ENCODE results near the gene ZNF219. TPM values are rescaled to one million over a fixed set of nuclear protein-coding genes. Genes with fewer than 3 reads are reported as not detected.

ZNF219 gene
- total RNA-seq, 1 donor from 2014 or later = 31.9 TPM

DNA sequence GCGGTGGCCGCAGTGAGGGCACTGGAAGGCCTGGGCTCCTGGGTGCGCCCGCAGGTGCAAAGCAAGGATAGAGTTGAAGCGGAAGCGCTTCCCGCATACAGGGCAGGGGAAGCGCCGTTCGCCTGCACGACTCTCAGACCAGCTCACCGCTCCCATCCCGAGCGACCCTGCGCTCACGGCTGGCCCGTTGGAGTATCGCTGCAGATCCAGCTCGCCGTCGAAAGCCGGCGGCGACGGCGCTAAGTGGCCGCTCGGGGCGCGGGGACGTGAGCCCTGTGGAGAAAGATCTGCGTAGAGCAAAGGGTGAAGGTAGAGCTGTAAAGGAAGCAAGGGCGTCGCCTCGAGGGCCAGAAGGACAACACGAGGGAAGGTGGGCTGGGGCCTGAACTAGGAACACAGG is 5.4 kb downstream of the ZNF219 start:
- Mint-ChIP-seq H3K4me3 (ENCODE audit: unreplicated experiment) (peak overlapping the region; percentile 66), H3K4me1 (ENCODE audit: low read depth, unreplicated experiment) (peaks cover 43% of the 10 kb centered on the region), H3K27ac (ENCODE audit: unreplicated experiment) (peak overlapping the region; percentile 44)

DNA sequence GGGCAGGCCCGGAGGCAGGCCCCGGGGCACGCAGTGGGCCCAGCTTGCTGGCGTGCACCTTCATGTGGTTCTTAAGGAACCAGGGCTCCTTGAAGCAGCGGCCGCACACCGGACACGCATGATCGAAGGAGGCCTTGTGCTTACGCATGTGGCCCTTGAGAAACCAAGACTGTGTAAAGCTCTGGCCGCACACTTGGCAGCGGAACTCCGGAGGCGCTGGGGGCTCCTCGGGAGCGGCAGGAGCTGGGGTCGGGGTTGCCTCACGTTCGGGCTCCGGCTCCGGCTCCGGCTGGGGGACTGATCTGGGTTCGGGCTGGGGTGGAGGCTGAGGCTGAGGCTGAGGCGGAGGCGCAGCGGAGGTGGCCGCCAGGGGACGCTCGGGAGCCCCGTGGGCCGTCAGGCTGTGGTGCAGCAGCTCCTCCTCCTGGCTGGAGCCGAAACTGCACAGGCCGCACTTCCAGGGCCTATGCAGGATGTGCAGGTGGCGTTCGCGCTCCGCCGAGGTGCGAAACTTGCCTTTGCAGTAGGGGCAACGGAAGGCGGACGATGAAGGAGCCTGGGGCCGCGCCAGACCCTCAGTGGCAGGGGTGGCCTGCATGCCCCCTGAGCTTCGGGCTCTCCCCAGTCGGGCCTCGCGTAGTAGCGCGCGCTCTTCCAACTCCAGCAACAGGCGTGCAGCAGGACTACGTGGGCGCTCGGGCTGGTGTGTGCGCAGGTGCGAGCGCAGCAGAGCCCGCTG is 6.0 kb downstream of the ZNF219 start:
- Mint-ChIP-seq H3K27me3 (ENCODE audit: low read depth, unreplicated experiment) (no peaks in the 10 kb centered on the region), H3K9me3 (ENCODE audit: unreplicated experiment) (no peaks in the 10 kb centered on the region), H3K4me3 (ENCODE audit: unreplicated experiment) (peak overlapping the region; percentile 66), H3K4me1 (ENCODE audit: low read depth, unreplicated experiment) (peaks cover 48% of the 10 kb centered on the region), H3K36me3 (ENCODE audit: low read depth, unreplicated experiment) (peaks cover 9% of the 10 kb centered on the region), H3K27ac (ENCODE audit: unreplicated experiment) (no peak overlapping the region)
- Histone ChIP-seq H3K9ac (ENCODE audit: low read length) (no peak overlapping the region), H3K4me2 (ENCODE audit: low read length) (no peak overlapping the region), H3K4me1 (ENCODE audit: insufficient read depth, low read length) (peaks cover 13% of the 10 kb centered on the region), H3K27ac (ENCODE audit: low read depth, low read length) (no peak overlapping the region), H4K20me1 (ENCODE audit: insufficient read depth, low read length) (peaks cover 53% of the 10 kb centered on the region), H3K4me3 (ENCODE audit: insufficient read depth, low read depth, low read length) (no peak overlapping the region), H3K36me3 (ENCODE audit: insufficient read depth, low read length) (peaks cover 7% of the 10 kb centered on the region), H3K9me3 (ENCODE audit: insufficient read depth, low read depth, low read length) (no peaks in the 10 kb centered on the region), H3K79me2 (ENCODE audit: insufficient read depth, low read length) (no peaks in the 10 kb centered on the region), H2AFZ (ENCODE audit: low read depth, low read length) (no peak overlapping the region), H3K27me3 (ENCODE audit: insufficient read depth, low read length) (no peaks in the 10 kb centered on the region)
- TF ChIP-seq EZH2 (IDR thresholded peaks at IDR 0.05; ENCODE audit: insufficient read depth, low read length) = no peak
- TF ChIP-seq, protein P1, sequence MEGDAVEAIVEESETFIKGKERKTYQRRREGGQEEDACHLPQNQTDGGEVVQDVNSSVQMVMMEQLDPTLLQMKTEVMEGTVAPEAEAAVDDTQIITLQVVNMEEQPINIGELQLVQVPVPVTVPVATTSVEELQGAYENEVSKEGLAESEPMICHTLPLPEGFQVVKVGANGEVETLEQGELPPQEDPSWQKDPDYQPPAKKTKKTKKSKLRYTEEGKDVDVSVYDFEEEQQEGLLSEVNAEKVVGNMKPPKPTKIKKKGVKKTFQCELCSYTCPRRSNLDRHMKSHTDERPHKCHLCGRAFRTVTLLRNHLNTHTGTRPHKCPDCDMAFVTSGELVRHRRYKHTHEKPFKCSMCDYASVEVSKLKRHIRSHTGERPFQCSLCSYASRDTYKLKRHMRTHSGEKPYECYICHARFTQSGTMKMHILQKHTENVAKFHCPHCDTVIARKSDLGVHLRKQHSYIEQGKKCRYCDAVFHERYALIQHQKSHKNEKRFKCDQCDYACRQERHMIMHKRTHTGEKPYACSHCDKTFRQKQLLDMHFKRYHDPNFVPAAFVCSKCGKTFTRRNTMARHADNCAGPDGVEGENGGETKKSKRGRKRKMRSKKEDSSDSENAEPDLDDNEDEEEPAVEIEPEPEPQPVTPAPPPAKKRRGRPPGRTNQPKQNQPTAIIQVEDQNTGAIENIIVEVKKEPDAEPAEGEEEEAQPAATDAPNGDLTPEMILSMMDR (IDR thresholded peaks at IDR 0.05; ENCODE audit: insufficient read depth, low read depth, low read length) = peak; percentile 94
- DNase-seq (ENCODE audit: low read depth) = no peak
- FAIRE-seq = peak; percentile 17

More for the DNA sequence above, 5.4 kb downstream of the ZNF219 start:
- Histone ChIP-seq H3K9ac (ENCODE audit: low read length) (no peak overlapping the region), H4K20me1 (ENCODE audit: insufficient read depth, low read length) (peaks cover 50% of the 10 kb centered on the region), H3K36me3 (ENCODE audit: insufficient read depth, low read length) (peaks cover 7% of the 10 kb centered on the region), H3K4me2 (ENCODE audit: low read length) (no peak overlapping the region), H3K4me1 (ENCODE audit: insufficient read depth, low read length) (peaks cover 9% of the 10 kb centered on the region), H2AFZ (ENCODE audit: low read depth, low read length) (no peak overlapping the region), H3K9me3 (ENCODE audit: insufficient read depth, low read depth, low read length) (no peaks in the 10 kb centered on the region), H3K27me3 (ENCODE audit: insufficient read depth, low read length) (no peaks in the 10 kb centered on the region), H3K27ac (ENCODE audit: low read depth, low read length) (no peak overlapping the region), H3K79me2 (ENCODE audit: insufficient read depth, low read length) (no peaks in the 10 kb centered on the region), H3K4me3 (ENCODE audit: insufficient read depth, low read depth, low read length) (no peak overlapping the region)
- H3K9me3 Mint-ChIP-seq (ENCODE audit: unreplicated experiment) = no peaks in the 10 kb centered on the region
- peaks cover 5% of the 10 kb centered on the region for H3K36me3 Mint-ChIP-seq (ENCODE audit: low read depth, unreplicated experiment)
- DNase-seq (ENCODE audit: low read depth) (no peak), FAIRE-seq (no peak)
- no peaks in the 10 kb centered on the region for H3K27me3 Mint-ChIP-seq (ENCODE audit: low read depth, unreplicated experiment)
- no peak for TF ChIP-seq EZH2 (IDR thresholded peaks at IDR 0.05; ENCODE audit: insufficient read depth, low read length)
- TF ChIP-seq, protein P1 (IDR thresholded peaks at IDR 0.05; ENCODE audit: insufficient read depth, low read depth, low read length) = no peak

DNA sequence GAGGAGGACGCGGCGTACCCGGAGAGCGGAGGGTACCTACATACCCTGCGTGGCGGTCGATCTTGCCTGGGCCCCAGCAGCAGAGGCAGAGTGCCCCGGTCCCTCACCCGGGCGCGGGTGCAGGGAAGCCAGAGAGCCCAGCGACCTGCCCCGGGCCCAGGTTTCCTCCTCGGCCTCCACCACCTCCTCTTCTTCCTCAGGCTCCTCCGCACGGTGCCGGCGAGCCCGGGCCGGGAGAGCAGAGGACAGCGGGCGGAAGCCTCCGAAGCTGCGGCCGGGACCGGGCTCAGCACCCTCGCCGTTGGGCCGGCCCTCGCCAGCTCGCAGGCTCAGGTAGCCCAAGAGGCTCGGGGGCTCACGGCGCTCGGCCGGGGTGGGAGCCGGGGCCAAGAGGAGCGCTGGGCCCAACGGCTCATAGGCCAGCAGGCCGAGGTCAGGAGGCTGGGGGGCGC is 6.6 kb downstream of the ZNF219 start:
- Mint-ChIP-seq H3K36me3 (ENCODE audit: low read depth, unreplicated experiment) (peaks cover 9% of the 10 kb centered on the region), H3K27ac (ENCODE audit: unreplicated experiment) (peak overlapping the region; percentile 79), H3K4me1 (ENCODE audit: low read depth, unreplicated experiment) (peaks cover 47% of the 10 kb centered on the region), H3K27me3 (ENCODE audit: low read depth, unreplicated experiment) (no peaks in the 10 kb centered on the region), H3K4me3 (ENCODE audit: unreplicated experiment) (peak overlapping the region; percentile 70), H3K9me3 (ENCODE audit: unreplicated experiment) (no peaks in the 10 kb centered on the region)
- H3K4me3 ChIP-seq (ENCODE audit: insufficient read depth, low read depth, low read length) = no peak overlapping the region
- H3K9me3 ChIP-seq (ENCODE audit: insufficient read depth, low read depth, low read length) = no peaks in the 10 kb centered on the region
- no peak overlapping the region for H2AFZ ChIP-seq (ENCODE audit: low read depth, low read length)
- H3K9ac ChIP-seq (ENCODE audit: low read length) = no peak overlapping the region
- peaks cover 19% of the 10 kb centered on the region for H3K4me1 ChIP-seq (ENCODE audit: insufficient read depth, low read length)
- no peaks in the 10 kb centered on the region for H3K27me3 ChIP-seq (ENCODE audit: insufficient read depth, low read length)
- H3K79me2 ChIP-seq (ENCODE audit: insufficient read depth, low read length) = no peaks in the 10 kb centered on the region
- H3K4me2 ChIP-seq (ENCODE audit: low read length) = no peak overlapping the region
- peaks cover 8% of the 10 kb centered on the region for H3K36me3 ChIP-seq (ENCODE audit: insufficient read depth, low read length)
- peaks cover 57% of the 10 kb centered on the region for H4K20me1 ChIP-seq (ENCODE audit: insufficient read depth, low read length)
- no peak overlapping the region for H3K27ac ChIP-seq (ENCODE audit: low read depth, low read length)
- FAIRE-seq = no peak
- DNase-seq (ENCODE audit: low read depth) = no peak
- TF ChIP-seq, protein P1 (IDR thresholded peaks at IDR 0.05; ENCODE audit: insufficient read depth, low read depth, low read length) = no peak
- TF ChIP-seq EZH2 (IDR thresholded peaks at IDR 0.05; ENCODE audit: insufficient read depth, low read length) = no peak
